GM19438 (cell line): ENCODE results near the gene ATP8A1.

Source experiments
- ATAC-seq: cut with Tn5 transposase; IDR thresholded peaks from one replicate; pipeline ENCODE4 v1.9.1; 2021; ENCODE audit warnings: low read depth; ENCODE audit not compliant: unreplicated experiment

ATP8A1 gene

GRCh38 chr4:42425146-42426065, 231.5 kb downstream of the ATP8A1 start:
- no peak for ATAC-seq

DNA sequence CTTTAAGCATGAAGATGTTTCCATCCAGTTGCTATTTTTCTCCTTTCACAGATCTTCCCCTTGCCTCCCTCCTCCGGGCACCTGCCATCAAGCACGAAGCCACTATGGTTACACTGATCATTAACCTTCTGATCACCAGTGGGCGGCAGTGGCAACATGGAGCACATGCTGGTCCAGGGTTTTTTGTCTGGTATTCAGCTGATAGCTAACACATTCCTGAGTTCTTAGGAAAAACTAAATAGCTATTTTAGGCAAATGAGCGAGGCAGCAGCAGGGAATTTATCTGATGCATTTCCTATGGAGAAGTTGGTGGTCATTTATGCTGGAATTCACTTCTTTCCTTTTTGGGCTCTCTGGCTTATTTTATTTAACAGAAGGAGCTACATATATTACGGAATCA, 236.8 kb downstream of the ATP8A1 start:
- ATAC-seq = no peak

DNA sequence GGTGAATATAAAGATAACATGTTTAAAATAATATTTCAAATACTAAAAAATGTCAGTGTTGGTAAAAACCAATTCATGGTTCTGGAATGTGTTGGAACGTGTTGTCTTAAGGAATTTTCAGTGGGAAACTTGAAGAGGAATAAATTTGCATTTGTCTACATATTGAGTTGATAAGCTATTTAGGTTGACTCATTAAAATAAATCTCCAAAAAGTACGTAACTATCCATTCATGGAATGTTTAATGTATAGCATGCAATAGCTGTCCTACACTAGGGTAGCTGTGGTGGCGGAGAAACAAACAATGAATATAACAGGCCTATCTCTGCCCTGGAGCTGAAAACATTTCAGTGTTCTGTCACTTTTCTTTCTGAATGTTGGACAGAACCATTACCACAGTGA, 239.4 kb downstream of the ATP8A1 start:
- no peak for ATAC-seq

GRCh38 chr4:42416017-42416416, 240.9 kb downstream of the ATP8A1 start:
- no peak for ATAC-seq

GRCh38 chr4:42415281-42415680, 241.6 kb downstream of the ATP8A1 start:
- no peak for ATAC-seq

DNA sequence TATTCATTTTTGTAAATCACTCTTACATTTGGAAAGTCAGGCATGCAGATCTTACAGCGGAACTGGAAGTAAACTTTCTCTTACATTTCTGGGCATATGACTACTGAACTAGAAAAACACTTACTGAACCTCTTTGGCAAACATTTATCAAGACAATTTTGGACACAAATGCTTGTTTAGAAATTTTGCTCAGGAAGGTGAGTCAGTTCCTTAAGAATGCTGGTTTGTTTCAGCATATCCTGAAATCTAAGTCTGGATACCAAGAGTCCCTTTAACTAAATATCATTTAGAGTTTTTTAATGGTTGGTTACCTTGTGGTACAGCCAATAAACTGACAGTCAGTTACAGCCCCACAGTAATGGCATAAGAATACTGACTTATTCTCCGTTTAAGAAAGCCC, 244.7 kb downstream of the ATP8A1 start:
- no peak for ATAC-seq

- no peak for ATAC-seq
These were observed 245.1 kb downstream of the ATP8A1 start for GRCh38 chr4:42411803-42412202.

GRCh38 chr4:42410446-42410845, 246.5 kb downstream of the ATP8A1 start:
- ATAC-seq = no peak

DNA sequence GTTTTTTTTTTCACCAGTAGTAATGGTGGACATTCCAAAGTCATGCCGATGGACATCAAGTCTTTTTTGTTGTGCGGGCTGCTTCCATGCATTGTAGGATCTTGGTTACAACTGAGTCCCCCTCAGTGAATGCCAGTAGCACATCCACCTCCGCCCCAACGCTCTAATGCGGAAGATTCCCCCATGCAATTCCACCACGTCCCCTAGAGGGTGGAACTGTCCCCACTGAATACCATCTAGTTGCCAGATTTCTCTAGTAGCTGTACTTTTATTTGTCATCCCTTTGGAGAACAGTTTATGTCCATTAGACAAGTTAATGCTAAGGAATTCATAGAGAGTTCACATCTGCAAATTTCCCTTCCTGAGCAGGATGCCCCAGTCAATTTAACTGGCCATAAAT, 252.9 kb downstream of the ATP8A1 start:
- no peak for ATAC-seq

GRCh38 chr4:42401171-42401570, 255.7 kb downstream of the ATP8A1 start:
- no peak for ATAC-seq

DNA sequence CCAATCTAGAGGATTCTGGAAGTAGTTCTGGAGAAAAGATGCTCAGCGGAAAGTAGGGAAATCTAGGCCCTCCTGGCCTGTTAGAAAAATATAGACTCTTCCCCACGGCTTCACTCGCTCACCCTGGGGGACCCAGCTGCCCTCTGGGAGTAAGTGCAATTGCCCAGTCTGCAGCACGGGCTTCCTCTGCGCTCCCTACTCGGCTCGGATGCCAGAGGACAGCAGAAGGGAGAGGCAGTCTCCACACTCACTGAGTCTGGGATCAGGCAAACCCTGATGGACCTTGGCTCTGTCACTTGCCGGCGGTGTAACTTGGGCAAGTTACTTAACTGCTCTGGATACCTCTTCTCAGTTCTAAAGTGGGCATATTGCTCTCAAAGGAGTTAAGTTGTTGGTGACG, 257.5 kb downstream of the ATP8A1 start:
- ATAC-seq = no peak

DNA sequence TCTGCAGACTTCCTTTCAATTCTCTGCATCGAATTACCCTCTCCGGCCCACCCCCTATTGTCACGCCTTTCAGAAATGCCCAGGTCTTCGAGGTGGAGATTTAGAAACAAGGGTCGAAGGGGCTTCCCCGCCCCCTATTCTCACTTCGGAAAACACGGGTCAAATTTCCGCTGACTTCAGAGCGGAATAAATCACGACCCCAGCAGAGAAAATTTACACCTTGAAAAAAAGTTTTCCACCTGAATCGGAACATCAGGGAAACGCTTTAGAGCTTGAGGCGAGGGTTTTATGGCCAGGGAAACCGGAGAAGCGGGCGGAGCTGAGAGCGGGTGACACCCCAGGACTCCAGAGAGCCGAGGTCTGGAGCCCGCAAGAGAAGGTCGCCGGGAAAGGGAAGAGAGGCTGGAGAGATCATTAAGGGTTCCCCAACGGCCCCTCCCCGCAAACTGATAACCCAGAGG, 258.0 kb downstream of the ATP8A1 start:
- no peak for ATAC-seq

DNA sequence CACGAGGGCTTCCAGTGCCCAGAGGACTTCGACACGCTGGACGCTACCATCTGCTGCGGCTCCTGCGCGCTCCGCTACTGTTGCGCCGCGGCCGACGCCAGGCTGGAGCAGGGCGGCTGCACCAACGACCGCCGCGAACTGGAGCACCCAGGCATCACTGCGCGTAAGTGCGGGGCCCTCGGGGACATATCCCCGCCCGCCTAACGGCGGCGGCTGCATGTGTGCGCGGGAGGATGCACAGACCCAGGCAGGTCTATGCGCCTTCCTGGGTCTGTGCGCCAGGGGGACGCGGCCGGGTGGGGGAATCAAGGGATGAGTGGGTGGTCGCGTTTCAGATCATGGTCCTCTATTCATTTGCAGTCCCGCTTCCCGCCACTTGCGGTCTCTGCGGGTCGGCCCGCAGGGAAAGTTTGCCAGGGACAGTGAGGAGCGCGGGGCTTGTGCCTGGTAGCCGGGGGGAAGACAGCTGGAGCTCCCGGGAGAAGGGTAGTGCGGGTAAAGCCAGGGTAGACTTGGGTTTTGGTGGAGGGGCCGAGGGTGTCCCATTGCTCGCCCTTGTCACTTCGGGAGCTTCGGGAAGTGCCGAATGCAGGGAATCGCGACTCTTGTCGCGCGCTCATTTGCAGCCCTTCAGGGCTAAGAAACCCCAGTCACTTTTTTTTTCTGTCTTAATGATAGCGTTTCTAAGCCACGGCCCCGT, 258.6 kb downstream of the ATP8A1 start:
- peak; percentile 39 for ATAC-seq

- ATAC-seq = peak; percentile 43
These were observed 259.2 kb downstream of the ATP8A1 start for GRCh38 chr4:42397635-42398170.

DNA sequence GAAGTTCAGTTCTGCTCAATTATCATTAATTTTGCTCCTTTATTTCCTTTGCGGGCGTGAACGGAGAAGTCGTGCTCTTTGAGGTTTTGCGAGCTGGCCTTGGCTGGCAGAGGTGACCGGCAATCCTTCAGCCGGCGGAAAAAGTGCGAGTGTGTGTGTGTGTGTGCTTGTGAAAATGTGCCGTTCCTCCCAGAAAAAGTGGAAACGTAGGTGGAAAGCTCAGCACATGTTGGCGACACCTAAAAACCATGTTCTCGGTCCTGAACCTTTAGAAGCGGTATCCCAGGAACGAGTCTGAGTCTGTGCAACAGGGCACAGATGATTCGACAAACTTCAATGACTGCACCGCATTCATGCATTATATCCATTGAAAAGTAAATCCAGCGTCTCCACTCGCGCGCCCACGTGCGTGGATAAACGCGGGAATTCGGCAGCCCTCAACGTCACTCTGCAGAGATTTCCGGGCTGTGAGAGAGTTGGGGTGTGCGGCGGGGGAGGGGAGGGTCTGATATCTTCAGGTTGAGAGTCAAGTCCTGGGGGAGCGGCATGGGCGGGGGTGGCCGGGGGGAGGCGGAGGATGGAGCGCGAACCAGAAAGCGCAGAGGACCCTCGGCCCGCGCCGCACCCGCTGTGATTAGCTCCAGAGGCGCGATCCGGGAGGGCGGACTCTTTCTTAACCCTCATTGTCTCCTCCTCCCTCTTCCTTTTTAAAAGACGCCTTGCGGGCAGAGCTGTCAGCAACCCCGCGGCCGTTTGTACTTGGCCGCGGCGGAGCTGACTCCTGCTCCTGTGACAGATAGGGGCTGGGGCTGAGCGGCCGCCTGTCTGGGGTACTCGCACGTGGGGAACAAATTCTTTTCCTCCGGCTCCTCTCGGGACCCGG, 259.9 kb downstream of the ATP8A1 start, which contains the start of gene SHISA3:
Gene SHISA3, plus strand, starts transcription at position 737 of the 883 bp plus-strand sequence. CDS start 569 bp downstream, outside the sequence.
- ATAC-seq = peak; percentile 42

- no peak for ATAC-seq
These were observed 260.5 kb downstream of the ATP8A1 start for GRCh38 chr4:42396361-42396751.

DNA sequence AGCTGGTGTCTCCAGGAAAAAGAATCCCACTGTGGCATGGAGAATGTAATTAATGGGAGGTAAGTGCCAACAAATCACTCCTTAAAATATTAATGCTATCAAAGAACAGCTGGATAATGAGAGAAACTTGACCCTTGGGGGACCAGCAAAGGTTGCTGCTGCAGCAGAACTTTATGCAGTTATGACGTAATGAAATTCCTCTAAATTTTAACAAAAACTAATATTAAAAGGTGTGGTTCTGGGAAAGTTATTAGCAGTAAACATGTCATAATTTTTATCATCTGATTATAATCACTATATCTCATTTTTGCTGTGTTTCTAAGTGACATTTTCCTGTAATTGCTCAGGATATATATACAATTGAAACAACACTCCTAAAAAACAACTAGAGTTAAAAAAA, 261.3 kb downstream of the ATP8A1 start:
- ATAC-seq = no peak

DNA sequence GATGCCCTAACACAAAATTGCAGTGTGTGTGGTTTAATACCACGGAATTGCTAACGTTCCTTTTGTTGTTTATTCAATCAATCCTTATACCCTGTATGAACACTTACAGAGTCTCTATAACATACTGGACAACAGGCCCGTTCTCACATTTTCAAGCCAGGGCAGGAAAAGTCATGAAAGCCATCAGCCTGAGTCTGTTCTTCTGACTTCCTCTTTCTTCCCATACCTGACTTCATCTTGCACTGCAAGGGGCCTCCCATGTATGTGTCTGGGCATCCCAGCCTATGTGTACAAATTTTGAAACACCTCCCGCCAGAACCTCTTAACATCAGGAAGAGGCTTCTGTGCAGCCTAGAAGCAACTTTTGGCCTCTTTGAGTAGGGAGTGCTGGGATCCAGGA, 264.5 kb downstream of the ATP8A1 start:
- ATAC-seq = no peak

- ATAC-seq = no peak
These were observed 264.9 kb downstream of the ATP8A1 start for GRCh38 chr4:42391981-42392380.

DNA sequence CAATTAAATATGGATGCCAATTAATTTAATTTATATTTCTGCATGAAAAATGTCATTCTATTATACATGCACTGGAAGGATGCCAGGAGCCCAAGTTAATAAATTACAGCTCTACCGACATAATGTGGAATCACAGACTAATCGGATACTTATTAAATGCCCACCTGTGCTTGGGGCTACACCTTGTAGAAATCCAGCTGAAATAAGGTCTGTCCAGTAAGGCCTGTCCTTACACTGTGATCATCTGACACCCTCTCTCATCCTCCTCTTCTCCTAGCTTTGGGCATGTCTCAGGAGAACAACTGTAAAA, 265.6 kb downstream of the ATP8A1 start:
- ATAC-seq = no peak
